H1 (cell line): Measurements from ENCODE around the gene FCHSD1. TPM values are rescaled to one million over a fixed set of nuclear protein-coding genes. Genes with fewer than 3 reads are reported as not detected.

Source experiments
- CTCF ChIA-PET: fragments of 300-600 bp; sonication (Branson Sonifier 250); formaldehyde crosslinking; loops from one replicate; lab custom pipeline; 2021; ENCODE audit not compliant: partially characterized antibody; lab: Charles Lee
- POLR2A ChIA-PET: fragments of 300-600 bp; sonication (Branson Sonifier 250); formaldehyde crosslinking; loops from one replicate; lab custom pipeline; 2021; ENCODE audit warnings: inconsistent platforms; ENCODE audit not compliant: partially characterized antibody; lab: Charles Lee
- DNase-seq, 2 experiments: peaks; one replicate each; pipeline versions ENCODE4 v3.0.0 to v3.0.0-alpha.2; 2010 to 2022; ENCODE audit warnings: low spot score in 2 of 2, low read depth in 1 of 2, mixed read lengths in 1 of 2
- FAIRE-seq: peaks from 2 replicates; lab custom pipeline; 2011; peaks lifted over from hg19 to GRCh38; lab: Jason Lieb, UNC
- H2AFZ ChIP-seq: 2 replicates; pipeline ENCODE4 v1.8.1; 2012; ENCODE audit warnings: low read length, inconsistent platforms
- H2AK5ac ChIP-seq: 2 replicates; pipeline ENCODE4 v1.6.1; 2013; ENCODE audit warnings: low read depth, low read length
- H2BK120ac ChIP-seq: replicated peaks from 2 replicates; pipeline ENCODE3; 2013; ENCODE audit warnings: low read depth, low read length, inconsistent platforms
- H2BK12ac ChIP-seq: 2 replicates; pipeline ENCODE4 v1.6.1; 2013; ENCODE audit warnings: low read depth, low read length
- H2BK15ac ChIP-seq: 2 replicates; pipeline ENCODE4 v1.6.1; 2013; ENCODE audit warnings: low read length
- H2BK20ac ChIP-seq: 2 replicates; pipeline ENCODE4 v1.6.1; 2013; ENCODE audit warnings: low read length
- H2BK5ac ChIP-seq: 2 replicates; pipeline ENCODE4 v1.6.1; 2013; ENCODE audit warnings: low read depth, low read length
- H3K14ac ChIP-seq: 2 replicates; pipeline ENCODE4 v1.6.1; 2013; ENCODE audit warnings: inconsistent platforms; ENCODE audit not compliant: insufficient read length
- H3K18ac ChIP-seq: 2 replicates; pipeline ENCODE4 v1.6.1; 2013; ENCODE audit warnings: low read length; ENCODE audit errors: extremely low read depth
- H3K23ac ChIP-seq: 2 replicates; pipeline ENCODE4 v1.6.1; 2013; ENCODE audit warnings: inconsistent platforms; ENCODE audit not compliant: insufficient read length
- H3K23me2 ChIP-seq: 2 replicates; pipeline ENCODE4 v1.6.1; 2013; ENCODE audit warnings: low read depth, low read length
- H3K27ac ChIP-seq: 2 replicates; pipeline ENCODE4 v1.6.1; 2011; ENCODE audit warnings: low read depth, low read length, inconsistent platforms
- H3K27me3 ChIP-seq, 4 experiments: replicated peaks in 1 of 4; 1 replicate in 1 of 4; 2 replicates in 3 of 4; pipeline versions ENCODE4 v1.6.1 to v1.8.1; 2011 to 2013; ENCODE audit warnings: low read length in 3 of 4, mild to moderate bottlenecking in 3 of 4, inconsistent platforms in 2 of 4, mixed read lengths in 2 of 4, moderate library complexity in 1 of 4; ENCODE audit not compliant: control insufficient read depth in 3 of 4, insufficient read depth in 3 of 4; ENCODE audit errors: extremely low read depth in 1 of 4
- H3K36me3 ChIP-seq, 4 experiments: 2 replicates each; pipeline versions ENCODE4 v1.6.1 to v1.8.1; 2011 to 2013; ENCODE audit warnings: mild to moderate bottlenecking in 4 of 4, low read length in 3 of 4, moderate library complexity in 2 of 4, control low read depth in 1 of 4, inconsistent platforms in 1 of 4; ENCODE audit not compliant: insufficient read depth in 4 of 4, control insufficient read depth in 2 of 4
- H3K4ac ChIP-seq: replicated peaks from 2 replicates; pipeline ENCODE3; 2013; ENCODE audit warnings: low read length, low read depth, mixed read lengths, inconsistent platforms; ENCODE audit not compliant: insufficient read length
- H3K4me1 ChIP-seq, 4 experiments: replicated peaks in 1 of 4; 1 replicate in 1 of 4; 2 replicates in 3 of 4; pipeline versions ENCODE4 v1.6.1 to v1.8.1; 2011 to 2013; ENCODE audit warnings: low read length in 3 of 4, inconsistent platforms in 2 of 4, mixed read lengths in 1 of 4; ENCODE audit not compliant: insufficient read depth in 4 of 4, control insufficient read depth in 3 of 4
- H3K4me2 ChIP-seq, 2 experiments: 2 replicates each; pipeline versions ENCODE4 v1.6.1 to v1.8.1; 2011 to 2013; ENCODE audit warnings: low read depth in 2 of 2, low read length in 2 of 2, control low read depth in 1 of 2, inconsistent platforms in 1 of 2, mild to moderate bottlenecking in 1 of 2; ENCODE audit not compliant: insufficient read depth in 1 of 2
- H3K4me3 ChIP-seq, 4 experiments: fragments of 200-600, 300-600 bp in 1 of 4; sonication (generic), shearing (Covaris generic), sonication (Bioruptor Twin) in 1 of 4; 2 replicates each; pipeline versions ENCODE4 v1.5.1 to v1.8.1; 2011 to 2016; ENCODE audit warnings: low read length in 4 of 4, low read depth in 3 of 4, control low read depth in 2 of 4, inconsistent platforms in 2 of 4, mild to moderate bottlenecking in 2 of 4, mixed read lengths in 1 of 4, moderate library complexity in 1 of 4; ENCODE audit not compliant: insufficient read depth in 2 of 4; ENCODE audit errors: extremely low read depth in 1 of 4
- H3K56ac ChIP-seq: replicated peaks from 2 replicates; pipeline ENCODE3; 2013; ENCODE audit warnings: low read depth, mild to moderate bottlenecking, mixed read lengths, low read length, inconsistent platforms; ENCODE audit not compliant: insufficient read length
- H3K79me1 ChIP-seq: 2 replicates; pipeline ENCODE4 v1.6.1; 2013; ENCODE audit warnings: low read depth, low read length, control low read depth
- H3K79me2 ChIP-seq, 2 experiments: 2 replicates each; pipeline versions ENCODE4 v1.6.1 to v1.8.1; 2012 to 2013; ENCODE audit warnings: low read length in 2 of 2, mild to moderate bottlenecking in 2 of 2, inconsistent platforms in 1 of 2; ENCODE audit not compliant: insufficient read depth in 2 of 2, control insufficient read depth in 1 of 2
- H3K9ac ChIP-seq, 4 experiments: replicated peaks in 1 of 4; 1 replicate in 1 of 4; 2 replicates in 3 of 4; pipeline versions ENCODE4 v1.6.1 to v1.8.1; 2011 to 2013; ENCODE audit warnings: low read depth in 3 of 4, low read length in 3 of 4, control low read depth in 2 of 4, mild to moderate bottlenecking in 2 of 4, moderate library complexity in 2 of 4, inconsistent platforms in 1 of 4; ENCODE audit errors: extremely low read depth in 1 of 4
- H3K9me3 ChIP-seq, 2 experiments: 2 replicates each; pipeline versions ENCODE4 v1.6.1 to v1.8.1; 2012 to 2013; ENCODE audit warnings: mild to moderate bottlenecking in 2 of 2, moderate library complexity in 2 of 2, control low read depth in 1 of 2, inconsistent platforms in 1 of 2, low read depth in 1 of 2, low read length in 1 of 2, mixed read lengths in 1 of 2; ENCODE audit not compliant: insufficient read depth in 2 of 2
- H4K20me1 ChIP-seq, 2 experiments: replicated peaks in 1 of 2; 2 replicates each; pipeline versions ENCODE3 to v1.8.1; 2011 to 2013; ENCODE audit warnings: inconsistent platforms in 2 of 2, low read length in 2 of 2, mild to moderate bottlenecking in 1 of 2; ENCODE audit not compliant: insufficient read depth in 2 of 2, control insufficient read depth in 1 of 2
- H4K5ac ChIP-seq: 2 replicates; pipeline ENCODE4 v1.6.1; 2013; ENCODE audit warnings: low read length, low read depth, mixed read lengths, inconsistent platforms; ENCODE audit not compliant: insufficient read length
- H4K8ac ChIP-seq: 2 replicates; pipeline ENCODE4 v1.8.0; 2013; ENCODE audit warnings: mild to moderate bottlenecking, moderate library complexity, low read length, inconsistent platforms; ENCODE audit not compliant: insufficient read depth; ENCODE audit errors: extremely low read depth
- H4K91ac ChIP-seq: replicated peaks from 2 replicates; pipeline ENCODE3; 2013; ENCODE audit warnings: low read length, mixed read lengths, inconsistent platforms; ENCODE audit not compliant: insufficient read length
- SIX5 ChIP-seq: IDR thresholded peaks from 2 replicates; pipeline ENCODE4 v1.6.1; 2011; ENCODE audit warnings: mild to moderate bottlenecking, low read depth, low read length
- SP4 ChIP-seq: IDR thresholded peaks from 2 replicates; pipeline ENCODE4 v1.6.1; 2012; ENCODE audit warnings: low read length, inconsistent platforms
- WGBS, 2 experiments: shearing (Covaris generic) in 1 of 2; methylation state at CpG; one replicate each; pipeline versions ENCODE4 v1.1.6 to v1.1.7; 2013 to 2015; ENCODE audit warnings: low lambda C conversion rate in 2 of 2, mixed read lengths in 2 of 2, inconsistent platforms in 1 of 2, low coverage in 1 of 2, missing lambda C conversion rate in 1 of 2; ENCODE audit not compliant: insufficient replicate concordance in 2 of 2, insufficient coverage in 1 of 2, insufficient read length in 1 of 2; ENCODE audit errors: extremely low coverage in 1 of 2, missing lambda C conversion rate in 1 of 2; 5-methylcytosine and 5-hydroxymethylcytosine counted together
- polyA plus RNA-seq, 7 experiments: library from polyadenylated mRNA; depleted of rRNA in 3 of 7; stranded (reverse) in 5 of 7; unstranded in 2 of 7; fragments of >200 nt in 5 of 7; fragments of 200-250 nt in 2 of 7; gene quantifications; 1 replicate in 5 of 7; 2 replicates in 1 of 7; 4 replicates in 1 of 7; pipeline versions ENCODE4 v1.2.1 to v1.2.3, GENCODE V29; 2011 to 2013; ENCODE audit warnings: missing spikeins in 2 of 7, mixed read lengths in 2 of 7
- total RNA-seq: library from RNA; stranded (reverse); fragmentation: NEBNext Ultra II Directional; extraction: Animal tissue kit (Norgen Biotek cat#: 25700); gene quantifications from 2 replicates; pipeline ENCODE4 v1.2.1, GENCODE V29; 2021

FCHSD1 gene
- total and polyA plus RNA-seq, 2 of the 8 experiments (the other 6 are each of a cell fraction or from before 2014, with no cell fraction given): 22.0 to 30.1 TPM

DNA sequence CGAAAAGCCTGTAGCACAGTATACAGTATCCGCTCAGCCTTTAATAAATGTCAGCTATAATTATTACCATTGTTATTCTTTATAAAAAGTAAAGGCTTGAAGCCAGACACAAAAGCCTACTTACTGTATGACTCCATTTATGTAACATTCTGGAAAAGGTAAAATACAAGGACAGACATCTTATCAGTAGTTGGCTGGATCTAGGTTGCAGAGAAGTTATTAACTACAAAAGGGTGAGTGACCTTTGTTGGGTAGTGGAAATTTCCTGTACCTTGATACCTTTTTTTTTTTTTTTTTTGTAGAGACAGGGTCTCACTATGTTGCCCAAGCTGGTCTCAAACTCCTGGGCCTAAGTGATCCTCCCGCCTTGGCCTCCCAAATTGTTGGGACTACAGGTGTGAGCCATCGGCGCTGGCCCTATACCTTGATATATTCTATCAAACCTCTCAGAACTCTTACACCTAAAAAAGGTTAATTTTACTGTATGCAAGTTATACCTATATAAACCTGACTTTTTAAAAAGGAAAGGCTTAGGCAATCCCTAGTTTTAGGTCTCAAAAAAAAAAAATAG lies 20.6 kb downstream of the FCHSD1 start:
- Histone ChIP-seq H3K79me1 (peaks cover 8% of the 10 kb centered on the region; the same call in 1 of the 2 replicates), H3K14ac (no peak overlapping the region), H2BK120ac (no peak overlapping the region), H2AFZ (no peak overlapping the region), H3K4me3 (no peak overlapping the region), H3K23me2 (no peaks in the 10 kb centered on the region), H2BK20ac (no peak overlapping the region), H3K4me2 (no peak overlapping the region), H4K20me1 (peaks cover 1 to 3% of the 10 kb centered on the region in 2 experiments), H3K4me1 (peaks cover 0 to 2% (median 0%) of the 10 kb centered on the region in 4 experiments; a peak in 1 of 7 replicates), H4K91ac (no peak overlapping the region), H3K36me3 (peaks cover 20 to 49% (median 24%) of the 10 kb centered on the region in 4 experiments; a peak in 7 of 8 replicates), H3K27ac (no peak overlapping the region), H3K27me3 (no peaks in the 10 kb centered on the region), H4K5ac (no peak overlapping the region), H2BK15ac (no peak overlapping the region), H3K4ac (no peak overlapping the region), H2BK5ac (no peak overlapping the region), H3K18ac (no peak overlapping the region), H3K79me2 (peaks cover 7 to 39% of the 10 kb centered on the region in 2 experiments), H3K23ac (no peak overlapping the region), H3K9ac (no peak overlapping the region), H3K56ac (no peak overlapping the region), H2BK12ac (no peak overlapping the region), H4K8ac (no peak overlapping the region), H2AK5ac (no peak overlapping the region), H3K9me3 (no peaks in the 10 kb centered on the region)
- TF ChIP-seq SP4 (no peak), SIX5 (no peak)
- DNase-seq (no peak), FAIRE-seq (no peak)
- ChIA-PET CTCF (interaction anchor here (1.0 to 10.3 kb wide), 10 partner anchors 9 to 196 kb away, joined by 3 to 117 read pairs (median 4); partner anchors contain the start of genes DIAPH1 and FCHSD1), POLR2A (interaction anchor here (0.7 to 1.5 kb wide), 4 partner anchors 10 to 46 kb away, joined by 3 to 4 read pairs (median 3); no protein-coding TSS in a partner anchor)
- WGBS, 2 experiments: 91% methylated on average over 5 of the region's 5 CpGs; no CpG with 5 or more reads in 1 of the 2 experiments
